SU-DHL-6 (cell line): ENCODE results near the gene CDYL2.

Experiments used
- H2AFZ ChIP-seq: fragments of 200-600 bp; sonication (generic); 2 replicates; pipeline ENCODE4 v1.6.1; 2014; ENCODE audit warnings: low read depth, mild to moderate bottlenecking, moderate library complexity, mixed read lengths, antibody characterized with exemption, low read length; ENCODE audit not compliant: severe bottlenecking
- H3F3A ChIP-seq: fragments of 200-600 bp; shearing (Covaris generic); 2 replicates; pipeline ENCODE4 v1.6.0; 2016; ENCODE audit warnings: antibody characterized with exemption, mild to moderate bottlenecking; ENCODE audit not compliant: insufficient read depth
- H3K27ac ChIP-seq: fragments of 200-600 bp; sonication (generic); 2 replicates; pipeline ENCODE4 v1.5.1; 2016; ENCODE audit warnings: low read depth, mild to moderate bottlenecking, low read length, moderate library complexity, mixed read lengths
- H3K27me3 ChIP-seq: fragments of 200-600 bp; sonication (generic), shearing (Covaris generic); 2 replicates; pipeline ENCODE4 v1.6.0; 2014; ENCODE audit warnings: mild to moderate bottlenecking, low read length
- H3K36me3 ChIP-seq: fragments of 200-600 bp; sonication (generic); 2 replicates; pipeline ENCODE4 v1.6.1; 2014; ENCODE audit warnings: mild to moderate bottlenecking, low read length, mixed read lengths
- H3K4me2 ChIP-seq: fragments of 300-600, 200-600 bp; shearing (Covaris generic), sonication (generic); 2 replicates; pipeline ENCODE4 v1.6.0; 2014; ENCODE audit warnings: low read length, low read depth, mild to moderate bottlenecking; ENCODE audit not compliant: poor library complexity, severe bottlenecking
- H3K4me3 ChIP-seq: fragments of 200-600 bp; sonication (generic); 2 replicates; pipeline ENCODE4 v1.5.1; 2014; ENCODE audit warnings: antibody characterized with exemption, low read length, mild to moderate bottlenecking, mixed read lengths; ENCODE audit not compliant: insufficient read depth, poor library complexity, severe bottlenecking
- H3K79me2 ChIP-seq: fragments of 200-600 bp; sonication (generic); 2 replicates; pipeline ENCODE4 v1.6.1; 2014; ENCODE audit warnings: mild to moderate bottlenecking, low read length, moderate library complexity; ENCODE audit not compliant: insufficient read depth
- H3K9ac ChIP-seq: fragments of 200-600 bp; sonication (generic); 2 replicates; pipeline ENCODE4 v1.7.0; 2014; ENCODE audit warnings: mild to moderate bottlenecking, low read length
- H3K9me2 ChIP-seq: fragments of 200-600 bp; sonication (generic); replicated peaks from 2 replicates; pipeline ENCODE4 v1.6.1; 2014; ENCODE audit warnings: low read length; ENCODE audit not compliant: insufficient read depth
- H3K9me3 ChIP-seq: fragments of 200-600 bp; sonication (generic); 2 replicates; pipeline ENCODE4 v1.6.1; 2014; ENCODE audit warnings: low read length, mixed read lengths; ENCODE audit not compliant: insufficient read depth
- H4K20me1 ChIP-seq: fragments of 200-600 bp; sonication (generic); 2 replicates; pipeline ENCODE4 v1.6.1; 2014; ENCODE audit warnings: low read depth, mild to moderate bottlenecking, antibody characterized with exemption, low read length, moderate library complexity, mixed read lengths
- CTCF ChIP-seq: fragments of 200-600 bp; sonication (generic); IDR thresholded peaks from one replicate; pipeline ENCODE4 v1.5.1; 2017; ENCODE audit warnings: antibody characterized with exemption, mild to moderate bottlenecking, low read length, moderate library complexity; ENCODE audit not compliant: insufficient read depth, poor library complexity, severe bottlenecking
- EZH2phosphoT487 ChIP-seq: fragments of 200-600 bp; sonication (generic), shearing (Covaris generic); conservative IDR thresholded peaks from 2 replicates; pipeline ENCODE4 v1.6.1; 2018; ENCODE audit warnings: mild to moderate bottlenecking, antibody characterized with exemption, low read length, moderate library complexity, mixed read lengths

CDYL2 gene

GRCh38 chr16:80639636-80640035 lies 164.8 kb downstream of the CDYL2 start:
- Histone ChIP-seq H2AFZ (no peak overlapping the region), H3K9ac (no peak overlapping the region), H3K4me3 (no peak overlapping the region), H3F3A (no peaks in the 10 kb centered on the region), H3K4me2 (no peak overlapping the region), H4K20me1 (no peaks in the 10 kb centered on the region), H3K27ac (no peak overlapping the region), H3K36me3 (no peaks in the 10 kb centered on the region), H3K9me2 (no peaks in the 10 kb centered on the region), H3K27me3 (no peaks in the 10 kb centered on the region), H3K9me3 (no peaks in the 10 kb centered on the region), H3K79me2 (no peaks in the 10 kb centered on the region)
- TF ChIP-seq EZH2phosphoT487, result no peak
- no peak for TF ChIP-seq CTCF

GRCh38 chr16:80637621-80638020 lies 166.8 kb downstream of the CDYL2 start:
- Histone ChIP-seq H3F3A (no peaks in the 10 kb centered on the region), H3K36me3 (no peaks in the 10 kb centered on the region), H3K4me3 (no peak overlapping the region), H4K20me1 (no peaks in the 10 kb centered on the region), H3K9me3 (no peaks in the 10 kb centered on the region), H3K9ac (no peak overlapping the region), H3K27me3 (no peaks in the 10 kb centered on the region), H3K27ac (no peak overlapping the region), H3K79me2 (no peaks in the 10 kb centered on the region), H3K4me2 (no peak overlapping the region), H3K9me2 (no peaks in the 10 kb centered on the region), H2AFZ (no peak overlapping the region)
- no peak for TF ChIP-seq CTCF

- H3F3A ChIP-seq, result no peaks in the 10 kb centered on the region
- H3K4me3 ChIP-seq, result no peak overlapping the region
- H3K27ac ChIP-seq, result no peak overlapping the region
- H3K9me2 ChIP-seq, result no peaks in the 10 kb centered on the region
- H3K9me3 ChIP-seq, result no peaks in the 10 kb centered on the region
- H3K36me3 ChIP-seq, result no peaks in the 10 kb centered on the region
- H3K4me2 ChIP-seq, result no peak overlapping the region
- no peaks in the 10 kb centered on the region for H3K79me2 ChIP-seq
- TF ChIP-seq EZH2phosphoT487 (no peak), CTCF (no peak)
- H3K27me3 ChIP-seq, result no peaks in the 10 kb centered on the region
- no peak overlapping the region for H2AFZ ChIP-seq
- H4K20me1 ChIP-seq, result no peaks in the 10 kb centered on the region
- no peak overlapping the region for H3K9ac ChIP-seq
Measured at GRCh38 chr16:80631581-80631980, 172.8 kb downstream of the CDYL2 start.

GRCh38 chr16:80628254-80628653 lies 176.1 kb downstream of the CDYL2 start:
- TF ChIP-seq EZH2phosphoT487, result no peak
- TF ChIP-seq CTCF, result no peak
- Histone ChIP-seq H3K9me3 (no peaks in the 10 kb centered on the region), H3K9ac (no peak overlapping the region), H3K27ac (no peak overlapping the region), H4K20me1 (no peaks in the 10 kb centered on the region), H3K4me2 (no peak overlapping the region), H3K79me2 (no peaks in the 10 kb centered on the region), H3F3A (no peaks in the 10 kb centered on the region), H3K4me3 (no peak overlapping the region), H2AFZ (no peak overlapping the region), H3K9me2 (no peaks in the 10 kb centered on the region), H3K27me3 (no peaks in the 10 kb centered on the region), H3K36me3 (no peaks in the 10 kb centered on the region)
